ENCODE measurements around the gene HORMAD2.
"Not testable (repeated sequence)": the region's sequence is repeated elsewhere in the genome, so short reads cannot be mapped to it uniquely, and the experiment has no call there.

Gene HORMAD2

DNA sequence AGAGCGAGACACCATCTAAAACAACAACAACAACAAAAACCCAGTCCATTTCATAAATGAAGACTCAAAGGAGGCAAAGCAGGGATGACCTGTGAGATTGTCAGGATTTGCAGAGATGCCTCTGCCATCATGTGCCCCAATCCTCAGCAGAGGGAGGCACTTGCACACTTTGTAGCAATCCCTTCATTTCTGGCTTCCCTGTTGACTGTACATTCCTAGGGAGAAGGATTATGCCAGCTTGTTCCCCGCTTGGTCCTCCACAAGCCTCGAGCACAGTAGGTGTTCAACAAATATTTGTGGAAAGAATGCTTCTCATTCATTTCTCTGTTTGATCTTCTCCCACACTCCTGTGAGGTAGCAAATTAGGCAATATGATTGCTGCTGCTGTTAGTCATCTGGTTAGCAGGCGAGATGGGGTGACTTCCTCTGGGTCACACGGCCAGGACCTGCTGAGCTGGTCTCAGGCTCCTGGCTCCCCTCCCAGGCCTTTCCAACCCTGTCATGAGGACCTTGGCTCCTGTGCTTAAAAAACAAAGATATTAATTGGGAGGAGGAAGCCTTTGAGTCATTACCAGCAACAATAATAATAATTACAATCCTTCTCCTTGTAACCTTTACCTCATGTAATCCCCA is 132.2 kb downstream of the HORMAD2 start:
- DNase-seq, result peak; percentile 34 to 46

DNA sequence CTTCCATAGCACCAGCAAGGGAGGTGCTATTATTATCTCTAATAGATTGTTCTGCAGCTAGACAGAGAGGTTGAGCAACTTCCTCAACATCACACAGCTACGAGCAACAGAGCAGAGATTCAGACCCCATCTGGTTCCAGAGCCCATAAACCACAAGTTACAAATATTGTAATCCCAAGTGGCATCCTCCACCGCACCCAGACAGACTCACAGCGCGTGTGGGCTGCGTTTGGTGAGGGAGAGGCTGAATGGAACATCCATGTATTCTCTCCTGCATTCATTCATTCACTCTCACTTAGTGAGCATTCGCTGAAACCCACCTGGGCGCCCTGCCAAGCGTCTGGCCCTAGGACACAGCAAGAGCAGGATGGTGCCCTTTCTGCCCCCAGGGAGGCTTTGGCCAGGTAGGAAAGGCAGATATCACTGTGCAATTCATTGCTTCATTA is 132.8 kb downstream of the HORMAD2 start:
- peak in 1 of 2 experiments; percentile 12 for DNase-seq

DNA sequence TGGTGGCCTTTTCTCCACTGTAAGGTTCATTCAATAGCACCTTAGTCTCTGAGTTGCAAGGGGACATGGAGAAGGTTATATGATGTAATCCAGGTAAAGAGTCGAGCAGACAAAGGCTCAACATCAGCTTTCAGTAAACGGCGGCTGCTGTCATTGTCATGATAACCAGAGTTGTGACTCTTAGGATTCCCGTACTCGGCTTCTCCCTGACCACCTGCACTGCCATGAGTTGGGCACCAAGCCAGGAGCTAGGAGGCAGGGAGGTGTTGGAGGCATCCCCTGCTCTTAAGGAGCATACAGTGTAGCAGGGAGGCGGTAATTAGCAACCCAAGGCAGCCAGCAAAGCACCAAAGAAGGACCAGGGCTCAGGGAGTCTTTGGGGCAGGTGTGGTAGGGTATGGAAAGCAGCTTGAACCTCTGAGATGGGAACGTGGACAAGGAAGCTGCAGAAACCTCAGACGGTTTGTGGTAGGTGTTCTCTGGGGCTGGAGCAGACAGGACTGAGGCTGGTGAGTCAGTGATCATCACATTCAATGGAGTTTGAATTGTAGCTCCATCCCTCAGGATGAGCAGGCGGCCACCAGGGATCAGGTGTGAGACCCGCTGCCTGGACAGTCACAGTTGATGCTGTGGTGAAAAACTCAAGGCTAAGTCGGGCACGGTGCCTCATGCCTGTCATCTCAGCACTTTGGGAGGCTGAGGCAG is 134.6 kb downstream of the HORMAD2 start:
- no peak for DNase-seq

DNA sequence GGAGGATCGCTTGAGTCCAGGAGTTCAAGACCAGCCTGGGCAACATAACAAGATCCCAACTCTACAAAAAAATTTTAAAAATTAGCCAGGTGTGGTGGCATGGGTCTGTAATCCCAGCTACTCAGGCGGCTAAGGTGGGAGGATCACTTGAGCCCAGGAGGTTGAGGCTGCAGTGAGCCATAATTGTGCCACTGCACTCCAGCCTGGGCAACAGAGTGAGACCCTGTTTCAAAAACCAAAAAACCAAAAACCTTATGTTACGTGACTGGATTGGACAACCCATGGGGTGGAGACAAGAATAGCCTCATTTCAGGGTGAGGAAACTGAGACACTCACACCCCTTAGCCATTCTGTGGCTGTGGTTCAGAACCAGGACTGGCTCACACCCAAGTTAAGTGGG is 136.0 kb downstream of the HORMAD2 start:
- not testable (repeated sequence) for DNase-seq

DNA sequence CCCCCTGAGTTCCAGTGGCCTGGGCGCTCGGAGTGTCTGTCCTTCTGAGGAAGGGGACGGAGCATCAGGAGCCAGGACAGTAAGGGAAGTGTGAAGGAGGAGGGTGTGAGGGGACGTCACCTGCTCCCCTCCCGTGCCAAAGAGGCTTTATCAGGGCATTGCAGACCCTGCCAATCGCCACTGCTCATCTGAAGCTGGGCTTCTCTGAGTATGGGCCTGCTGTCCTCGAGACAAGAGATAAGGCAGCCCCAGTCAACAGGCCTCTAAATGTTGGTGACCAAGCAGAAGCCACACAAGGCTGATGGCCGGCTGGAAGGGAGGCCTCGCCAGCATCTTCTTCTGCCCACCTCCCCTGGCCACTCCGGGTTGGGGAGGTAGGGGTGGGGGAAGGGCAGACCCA is 136.4 kb downstream of the HORMAD2 start:
- DNase-seq, result no peak

DNA sequence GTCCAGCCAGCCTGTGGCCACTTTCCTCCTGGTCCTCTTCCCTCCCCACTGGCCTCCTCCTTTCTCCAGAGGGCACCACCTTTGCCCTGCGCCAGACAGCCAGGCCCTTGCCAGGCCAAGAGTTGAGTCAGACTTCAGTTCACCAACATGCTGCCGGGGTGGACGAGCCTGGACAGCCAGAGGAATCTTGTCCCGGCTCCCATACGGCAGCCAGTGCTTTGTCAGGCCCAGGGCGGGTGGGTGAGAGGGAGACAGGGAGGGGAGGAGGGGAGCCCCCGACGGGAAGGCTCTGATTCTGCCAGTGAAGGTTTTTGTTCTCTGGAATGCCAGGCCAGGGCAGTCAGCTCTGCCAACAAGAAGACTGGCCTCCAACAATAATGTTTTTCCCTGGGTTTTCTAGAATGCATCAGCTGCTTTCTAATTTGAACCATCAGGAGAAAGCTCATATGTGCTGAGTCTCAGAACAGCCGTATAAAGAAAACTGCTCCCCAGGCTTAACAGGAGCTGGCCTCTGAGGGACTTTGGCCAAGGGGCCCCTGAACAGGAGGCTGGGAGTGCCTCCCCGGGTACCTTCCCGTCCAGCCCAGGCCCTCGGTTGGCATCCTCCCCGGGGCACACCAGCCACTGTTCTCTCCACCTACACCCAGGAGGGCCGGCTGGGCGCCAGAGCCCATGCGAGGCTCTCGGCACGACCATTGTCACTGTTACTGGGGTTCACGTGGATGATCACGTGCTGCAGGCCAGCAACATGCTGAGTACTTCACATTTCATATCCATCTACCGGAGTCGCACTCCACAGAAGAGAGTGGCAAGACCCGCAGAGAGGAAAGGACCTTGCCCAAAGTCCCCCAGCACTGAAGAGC is 137.7 kb downstream of the HORMAD2 start:
- DNase-seq, result no peak

DNA sequence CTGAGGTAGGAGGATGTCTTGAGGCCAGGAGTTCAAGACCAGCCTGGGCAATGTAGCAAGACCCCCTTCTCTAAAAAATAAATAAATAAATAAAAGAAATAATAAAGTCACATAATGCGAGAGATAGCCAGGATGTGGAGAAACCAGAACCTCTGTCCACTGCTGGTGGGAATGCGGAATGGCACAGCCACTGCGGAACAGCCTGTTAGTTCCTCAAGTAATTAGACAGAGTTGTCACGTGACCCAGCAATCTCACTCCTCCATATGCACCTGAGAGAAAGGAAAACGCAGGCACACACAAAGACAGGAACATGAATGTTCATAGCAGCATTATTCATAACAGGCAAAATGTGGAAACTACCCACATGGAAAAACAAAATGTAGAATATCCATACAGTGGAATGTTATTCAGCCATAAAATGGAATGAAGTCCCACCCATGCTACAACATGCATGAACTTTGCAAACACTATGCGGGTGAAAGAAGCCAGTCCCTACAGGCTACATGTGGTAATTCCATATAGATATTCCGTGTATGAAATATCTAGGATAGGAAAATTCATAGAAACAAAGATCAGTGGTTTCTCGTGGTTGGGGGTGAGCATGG is 138.9 kb downstream of the HORMAD2 start:
- no peak for DNase-seq

DNA sequence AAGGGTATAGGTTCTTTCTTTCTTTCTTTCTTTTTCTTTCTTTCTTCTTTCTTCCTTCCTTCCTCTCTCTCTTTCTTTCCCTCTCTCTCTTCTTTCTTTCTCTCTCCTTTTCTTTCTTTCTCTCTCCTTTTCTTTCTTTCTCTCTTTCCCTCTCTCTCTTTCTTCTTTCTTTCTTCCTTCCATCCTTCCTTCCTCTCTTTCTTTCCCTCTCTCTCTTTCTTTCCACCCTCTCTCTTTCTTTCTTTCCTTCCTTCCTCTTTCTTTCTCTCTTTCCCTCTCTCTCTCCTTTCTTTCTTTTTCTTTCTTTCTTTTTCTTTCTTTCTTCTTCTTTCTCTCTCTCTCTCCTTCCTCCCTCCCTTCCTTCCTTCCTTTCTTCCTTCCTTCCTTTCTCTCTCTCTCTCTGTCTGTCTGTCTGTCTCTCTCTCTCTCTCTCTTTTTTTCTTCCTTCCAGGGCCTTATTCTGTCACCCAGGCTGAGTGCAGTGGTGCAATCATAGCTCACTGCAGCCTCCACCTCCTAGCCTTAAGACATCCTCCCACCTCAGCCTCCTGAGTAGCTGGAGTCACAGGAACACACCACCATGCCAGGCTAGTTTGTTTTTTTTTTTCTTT is 139.5 kb downstream of the HORMAD2 start:
- no peak for DNase-seq

DNA sequence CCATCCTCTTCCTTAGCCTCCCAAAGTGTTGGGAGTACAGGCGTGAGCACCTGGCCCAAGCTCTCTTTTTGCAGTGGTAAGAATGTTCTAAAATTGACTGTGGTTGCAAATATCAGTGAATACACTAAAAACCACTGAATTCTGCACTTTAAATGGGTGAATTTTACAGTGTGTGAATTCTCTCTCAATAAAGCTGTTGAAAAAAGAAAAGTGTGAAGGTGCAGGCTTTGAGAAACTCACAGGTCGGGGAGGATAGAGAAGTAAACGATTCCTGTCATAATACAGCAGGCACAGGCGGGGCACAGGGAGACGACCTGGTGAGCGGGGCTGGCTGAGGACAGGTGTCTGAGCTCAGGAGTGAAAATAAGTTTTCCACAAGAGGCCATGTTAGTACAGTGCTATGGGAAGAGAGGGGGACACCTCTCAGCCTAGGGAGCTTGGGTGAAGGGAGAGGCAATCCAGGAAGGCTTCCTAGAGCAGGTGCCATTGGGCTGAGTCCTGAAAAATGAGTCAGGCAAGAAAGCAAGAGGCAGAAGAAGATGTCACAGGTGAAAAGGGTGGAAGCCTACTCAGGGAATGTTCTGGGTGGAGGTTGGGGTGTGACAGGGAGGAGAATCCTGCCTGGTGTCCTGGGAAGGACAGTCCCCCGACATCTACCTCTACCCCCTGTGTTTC is 140.2 kb downstream of the HORMAD2 start:
- DNase-seq, result no peak

DNA sequence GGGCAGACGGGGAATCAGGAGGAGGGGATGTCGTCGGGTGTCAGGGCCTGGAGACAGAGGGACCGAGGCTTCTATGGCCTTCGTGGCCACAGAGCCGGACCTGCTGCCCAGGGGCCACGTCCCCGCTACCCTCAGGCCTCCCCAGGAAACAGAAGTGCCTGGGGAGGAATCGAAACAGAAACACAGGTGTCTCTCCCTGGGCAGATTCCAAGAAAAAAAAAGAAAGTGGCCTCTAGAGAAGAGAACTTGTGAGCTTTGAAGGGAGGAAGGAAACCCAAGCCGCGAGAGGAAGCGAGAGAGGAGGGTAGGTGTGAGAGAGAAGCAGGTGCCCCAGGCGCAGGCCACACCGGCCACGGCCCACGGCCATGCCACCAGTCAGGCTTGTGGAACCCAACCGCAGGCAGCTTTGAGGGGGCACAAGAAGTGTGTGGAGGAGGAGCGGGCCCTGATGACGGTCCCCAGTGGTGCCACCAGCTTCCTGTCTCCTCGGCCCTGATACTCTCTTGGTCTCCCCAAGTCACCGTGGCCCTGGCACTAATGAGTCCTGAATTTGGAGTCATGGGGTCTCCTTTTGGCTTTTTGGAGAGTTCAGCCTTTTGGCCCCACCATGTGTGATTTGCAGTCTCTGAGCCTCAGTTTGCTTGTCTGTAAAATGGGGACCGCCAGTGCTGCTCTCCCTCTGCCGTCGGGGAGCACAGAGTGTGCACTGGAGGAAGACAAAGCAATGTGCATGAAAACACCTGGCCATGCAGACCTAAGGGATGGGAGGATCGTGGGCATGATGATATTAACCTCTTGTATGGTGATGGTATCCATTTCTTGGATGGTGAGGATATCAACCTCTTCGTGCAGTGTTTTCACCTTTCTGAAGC is 141.1 kb downstream of the HORMAD2 start:
- DNase-seq, result no peak

DNA sequence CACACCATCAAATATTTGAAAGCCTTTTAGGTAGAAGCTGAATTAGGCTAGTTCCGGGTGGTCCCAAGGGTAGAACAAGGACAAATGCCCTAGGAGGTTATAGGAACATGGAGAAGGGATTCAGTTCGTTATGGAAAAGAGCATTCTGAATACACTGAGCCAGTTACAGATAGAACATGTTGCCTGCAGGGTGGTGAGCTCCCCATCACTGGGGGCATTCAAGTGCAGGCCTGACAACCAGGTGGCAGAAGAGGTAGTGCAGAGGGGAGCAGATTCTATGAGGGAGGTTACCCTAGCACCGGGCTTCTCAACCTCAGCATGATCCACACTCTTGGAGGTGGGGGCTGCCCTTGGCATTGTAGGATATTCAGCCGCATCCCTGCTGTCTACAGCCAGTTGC is 142.1 kb downstream of the HORMAD2 start:
- no peak for DNase-seq

DNA sequence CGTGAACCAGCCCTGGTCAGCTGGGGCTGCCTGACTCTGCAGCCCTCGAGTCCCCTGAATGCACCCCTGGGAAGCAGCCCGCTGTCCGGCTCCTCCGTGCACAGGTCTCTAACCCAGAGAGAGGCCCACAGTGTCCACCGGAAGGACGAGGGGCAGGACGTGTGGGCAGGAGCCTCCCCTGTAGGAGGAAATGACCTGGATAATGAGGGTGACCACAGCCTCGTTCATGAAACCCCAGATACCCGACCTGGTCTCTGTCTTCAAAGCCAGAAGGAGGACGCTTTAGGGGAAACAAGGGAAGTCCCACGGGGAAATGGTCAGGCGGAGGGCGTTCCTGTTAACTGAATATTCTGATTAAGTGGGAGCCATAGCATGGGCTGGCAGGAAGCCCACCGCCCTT is 143.0 kb downstream of the HORMAD2 start:
- DNase-seq, result no peak

DNA sequence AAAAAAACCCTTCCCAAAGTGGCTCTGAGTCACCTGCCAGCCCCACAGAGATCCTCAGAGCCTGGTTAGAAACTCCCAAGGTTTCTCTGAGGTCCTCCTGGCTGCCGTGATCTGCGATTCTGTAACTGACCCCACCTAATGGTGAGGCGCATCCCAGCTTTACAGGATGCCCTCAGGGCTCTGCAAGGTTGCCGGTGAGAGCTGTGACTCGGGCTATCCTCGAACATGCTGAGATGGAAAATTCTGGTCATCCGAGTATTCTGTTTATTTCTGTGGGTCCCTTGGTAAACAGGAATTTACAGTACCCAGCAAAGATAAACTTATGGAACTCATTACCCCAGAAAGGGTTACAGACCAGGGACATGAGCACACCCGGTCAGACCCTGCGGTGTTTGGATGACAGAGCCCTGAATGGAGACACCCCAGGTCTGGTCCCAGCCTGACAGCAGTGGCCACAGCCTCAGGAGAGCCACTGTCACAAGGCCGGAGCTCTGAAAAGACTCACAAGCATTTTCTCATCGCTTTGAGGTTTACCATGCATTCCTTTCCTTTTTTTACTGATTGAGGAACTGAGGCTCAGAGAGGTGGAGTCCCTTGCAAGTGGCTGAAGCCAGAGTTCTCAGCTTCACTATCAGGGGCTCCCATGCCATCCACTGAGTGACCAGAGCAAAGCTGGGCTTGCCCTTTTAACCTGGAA is 144.0 kb downstream of the HORMAD2 start:
- DNase-seq, result no peak

DNA sequence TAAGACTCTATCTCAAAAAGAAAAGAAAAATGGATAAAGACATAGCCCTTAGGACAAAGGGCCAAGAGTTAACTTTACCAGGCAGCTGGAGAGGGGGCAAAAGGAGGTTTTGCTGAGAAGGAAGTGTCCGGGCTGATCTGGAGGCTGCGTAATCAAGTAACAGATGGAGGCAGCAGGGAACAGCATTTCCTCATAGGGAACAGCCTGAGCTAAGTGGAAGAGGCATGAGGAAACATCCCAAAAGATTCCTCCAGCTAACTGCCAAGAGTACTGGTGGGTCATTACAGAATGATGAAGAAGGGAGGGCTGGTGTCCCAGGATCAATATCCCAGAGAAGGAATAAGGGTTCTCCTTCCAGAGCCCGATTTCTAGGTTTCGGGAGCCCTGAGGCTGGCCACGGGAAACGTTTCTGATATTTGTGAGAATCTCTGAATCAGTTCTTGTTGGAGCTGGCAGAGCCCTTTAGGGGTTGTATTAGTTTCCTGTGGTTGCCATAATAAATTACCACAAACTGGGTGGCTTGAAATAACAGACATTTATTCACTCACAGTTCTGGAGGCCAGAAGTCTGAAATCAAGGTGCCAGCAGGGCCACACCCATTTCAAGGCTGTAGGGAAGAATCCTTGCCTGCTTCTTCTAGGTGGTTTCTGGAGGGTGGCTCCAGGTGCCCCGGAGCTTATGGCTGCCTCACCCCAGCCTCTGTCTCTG is 145.1 kb downstream of the HORMAD2 start:
- DNase-seq, result no peak

DNA sequence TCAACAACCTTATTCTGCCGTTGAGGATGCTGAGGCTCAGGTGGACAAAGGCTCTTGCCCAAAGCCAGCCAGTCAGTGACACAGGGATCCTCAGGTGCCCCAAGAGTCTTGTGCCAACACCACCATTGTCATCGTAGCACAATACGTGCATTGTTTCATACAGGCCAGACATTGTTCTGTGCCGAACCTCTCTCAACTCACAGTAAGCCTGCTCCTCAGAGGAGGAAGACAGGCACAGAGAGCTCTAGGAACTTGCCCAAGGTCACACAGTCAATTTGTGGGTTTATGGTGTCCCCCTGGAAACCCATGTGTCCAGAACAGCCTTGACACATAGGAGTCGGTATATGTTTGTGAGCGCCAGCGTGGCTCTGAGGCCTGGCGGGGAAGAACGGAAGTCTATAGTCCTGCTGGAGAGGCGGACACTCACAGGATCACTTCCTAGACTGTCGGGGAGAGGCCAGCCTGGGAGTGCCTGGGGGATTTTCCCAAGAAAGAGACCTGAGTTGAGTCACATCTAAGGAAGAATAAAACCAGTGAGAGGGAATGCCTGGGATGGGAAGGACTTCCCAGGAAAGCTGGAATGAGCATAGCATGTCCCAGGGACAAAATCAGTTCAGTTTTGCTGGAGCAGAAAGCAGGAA is 146.0 kb downstream of the HORMAD2 start:
- no peak for DNase-seq

Data from AML-193 (cell line).